Measurements from ENCODE around the gene ATP5F1C.

- TF ChIP-seq POLR2A (IDR thresholded peaks at IDR 0.05; ENCODE audit: low read depth, low read length) (no peak), POLR2AphosphoS5 (IDR thresholded peaks at IDR 0.05; ENCODE audit: low read depth, low read length) (no peak), TAF1 (IDR thresholded peaks at IDR 0.05; ENCODE audit: low read depth, low read length) (no peak), PAX5 (IDR thresholded peaks at IDR 0.05; ENCODE audit: insufficient read depth, low read length, severe bottlenecking) (no peak)
Measured at GRCh38 chr10:7787150-7787856, 674 bp upstream of the ATP5F1C start.

Measured in GM12891 (cell line).